ENCODE measurements around the gene DDX27. TPM values are rescaled to one million over a fixed set of nuclear protein-coding genes. Genes with fewer than 3 reads are reported as not detected.
A peak's percentile ranks its signal among the peaks of the same experiment; 100 is the strongest.

Gene DDX27
- total and polyA plus RNA-seq, 2 of the 13 experiments (the other 11 are each of a cell fraction or from before 2014, with no cell fraction given) = 42.6 to 72.8 TPM

DNA sequence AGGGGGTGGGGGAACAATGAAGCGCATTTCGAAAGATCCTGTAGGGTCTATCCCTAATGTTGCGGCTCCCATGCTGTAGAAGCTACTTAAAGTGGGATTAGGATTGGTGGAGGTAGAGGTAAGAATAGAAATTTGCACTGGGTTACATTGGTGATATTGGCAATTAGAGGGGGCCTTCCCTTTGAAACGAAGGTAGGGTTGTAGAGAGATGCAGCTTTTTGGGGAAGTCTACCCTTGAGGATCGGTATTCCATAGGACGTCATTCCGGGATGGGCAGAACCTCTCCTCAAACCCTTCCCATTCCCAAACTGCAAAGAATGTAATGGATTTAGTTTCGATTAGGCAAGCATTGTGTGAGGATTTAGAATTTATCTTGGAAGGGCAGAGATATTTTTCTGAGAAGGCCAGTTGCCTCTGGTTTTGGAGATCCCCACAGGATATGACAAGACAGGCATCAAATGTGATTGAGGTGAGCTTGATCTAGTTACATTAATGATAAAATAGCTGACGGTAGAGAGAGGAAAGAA is 64.0 kb downstream of the DDX27 start (continued):
- TF ChIP-seq ZNF121 (CRISPR knock-in tag; IDR thresholded peaks at IDR 0.05) (no peak), ZNF431 (CRISPR knock-in tag; IDR thresholded peaks at IDR 0.05; ENCODE audit: borderline replicate concordance, low read depth) (0 out of 2 replicates have a peak, but pooled peaks have one; percentile 21), RBM22 (optimal IDR thresholded peaks at IDR 0.05; ENCODE audit: low read length) (peak; percentile 96), POLR2A (IDR thresholded peaks at IDR 0.05; ENCODE audit: insufficient read depth in 1 of 2, low read depth in 2 of 2, low read length in 2 of 2) (peak in 1 of 2 experiments; percentile 74; a peak in 1 of 4 replicates), SYNCRIP (IDR thresholded peaks at IDR 0.05; ENCODE audit: insufficient read depth, low read depth, low read length) (no peak), ZNF501 (CRISPR knock-in tag; IDR thresholded peaks at IDR 0.05) (no peak), ZNF33B (CRISPR knock-in tag; IDR thresholded peaks at IDR 0.05) (no peak), PHF21A (CRISPR knock-in tag; IDR thresholded peaks at IDR 0.05) (peak; percentile 27; the same call in 1 of the 2 replicates), BHLHE40 (IDR thresholded peaks at IDR 0.05; ENCODE audit: low read length) (no peak), ZNF563 (CRISPR knock-in tag; IDR thresholded peaks at IDR 0.05) (no peak), PAF1 (CRISPR knock-in tag; IDR thresholded peaks at IDR 0.05) (peak; percentile 30; the same call in 1 of the 2 replicates), TAF1 (CRISPR knock-in tag; IDR thresholded peaks at IDR 0.05) (0 out of 2 replicates have a peak, but pooled peaks have one; percentile 7), ASH2L (IDR thresholded peaks at IDR 0.05; ENCODE audit: insufficient read length, low read depth, low read length) (no peak), NR2C2 (CRISPR knock-in tag; IDR thresholded peaks at IDR 0.05; ENCODE audit: borderline replicate concordance) (0 out of 2 replicates have a peak, but pooled peaks have one; percentile 26), RAD21 (CRISPR knock-in tag; IDR thresholded peaks at IDR 0.05) (peak; percentile 26; the same call in 1 of the 2 replicates), POLR2AphosphoS2 (IDR thresholded peaks at IDR 0.05; ENCODE audit: low read depth, low read length) (peak; percentile 84), CENPX (CRISPR knock-in tag; IDR thresholded peaks at IDR 0.05) (peak; percentile 48; the same call in 1 of the 2 replicates), HDAC6 (IDR thresholded peaks at IDR 0.05; ENCODE audit: low read depth, low read length) (0 out of 2 replicates have a peak, but pooled peaks have one; percentile 74), MBD4 (IDR thresholded peaks at IDR 0.05; ENCODE audit: borderline replicate concordance, low read length) (peak; percentile 76; the same call in 1 of the 2 replicates), ZFP82 (CRISPR knock-in tag; IDR thresholded peaks at IDR 0.05; ENCODE audit: borderline replicate concordance) (0 out of 2 replicates have a peak, but pooled peaks have one; percentile 54)
- TF ChIP-seq, protein P1, sequence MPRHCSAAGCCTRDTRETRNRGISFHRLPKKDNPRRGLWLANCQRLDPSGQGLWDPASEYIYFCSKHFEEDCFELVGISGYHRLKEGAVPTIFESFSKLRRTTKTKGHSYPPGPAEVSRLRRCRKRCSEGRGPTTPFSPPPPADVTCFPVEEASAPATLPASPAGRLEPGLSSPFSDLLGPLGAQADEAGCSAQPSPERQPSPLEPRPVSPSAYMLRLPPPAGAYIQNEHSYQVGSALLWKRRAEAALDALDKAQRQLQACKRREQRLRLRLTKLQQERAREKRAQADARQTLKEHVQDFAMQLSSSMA (CRISPR knock-in tag; IDR thresholded peaks at IDR 0.05) = peak; percentile 63; the same call in 1 of the 2 replicates
- TF ChIP-seq, protein P2, sequence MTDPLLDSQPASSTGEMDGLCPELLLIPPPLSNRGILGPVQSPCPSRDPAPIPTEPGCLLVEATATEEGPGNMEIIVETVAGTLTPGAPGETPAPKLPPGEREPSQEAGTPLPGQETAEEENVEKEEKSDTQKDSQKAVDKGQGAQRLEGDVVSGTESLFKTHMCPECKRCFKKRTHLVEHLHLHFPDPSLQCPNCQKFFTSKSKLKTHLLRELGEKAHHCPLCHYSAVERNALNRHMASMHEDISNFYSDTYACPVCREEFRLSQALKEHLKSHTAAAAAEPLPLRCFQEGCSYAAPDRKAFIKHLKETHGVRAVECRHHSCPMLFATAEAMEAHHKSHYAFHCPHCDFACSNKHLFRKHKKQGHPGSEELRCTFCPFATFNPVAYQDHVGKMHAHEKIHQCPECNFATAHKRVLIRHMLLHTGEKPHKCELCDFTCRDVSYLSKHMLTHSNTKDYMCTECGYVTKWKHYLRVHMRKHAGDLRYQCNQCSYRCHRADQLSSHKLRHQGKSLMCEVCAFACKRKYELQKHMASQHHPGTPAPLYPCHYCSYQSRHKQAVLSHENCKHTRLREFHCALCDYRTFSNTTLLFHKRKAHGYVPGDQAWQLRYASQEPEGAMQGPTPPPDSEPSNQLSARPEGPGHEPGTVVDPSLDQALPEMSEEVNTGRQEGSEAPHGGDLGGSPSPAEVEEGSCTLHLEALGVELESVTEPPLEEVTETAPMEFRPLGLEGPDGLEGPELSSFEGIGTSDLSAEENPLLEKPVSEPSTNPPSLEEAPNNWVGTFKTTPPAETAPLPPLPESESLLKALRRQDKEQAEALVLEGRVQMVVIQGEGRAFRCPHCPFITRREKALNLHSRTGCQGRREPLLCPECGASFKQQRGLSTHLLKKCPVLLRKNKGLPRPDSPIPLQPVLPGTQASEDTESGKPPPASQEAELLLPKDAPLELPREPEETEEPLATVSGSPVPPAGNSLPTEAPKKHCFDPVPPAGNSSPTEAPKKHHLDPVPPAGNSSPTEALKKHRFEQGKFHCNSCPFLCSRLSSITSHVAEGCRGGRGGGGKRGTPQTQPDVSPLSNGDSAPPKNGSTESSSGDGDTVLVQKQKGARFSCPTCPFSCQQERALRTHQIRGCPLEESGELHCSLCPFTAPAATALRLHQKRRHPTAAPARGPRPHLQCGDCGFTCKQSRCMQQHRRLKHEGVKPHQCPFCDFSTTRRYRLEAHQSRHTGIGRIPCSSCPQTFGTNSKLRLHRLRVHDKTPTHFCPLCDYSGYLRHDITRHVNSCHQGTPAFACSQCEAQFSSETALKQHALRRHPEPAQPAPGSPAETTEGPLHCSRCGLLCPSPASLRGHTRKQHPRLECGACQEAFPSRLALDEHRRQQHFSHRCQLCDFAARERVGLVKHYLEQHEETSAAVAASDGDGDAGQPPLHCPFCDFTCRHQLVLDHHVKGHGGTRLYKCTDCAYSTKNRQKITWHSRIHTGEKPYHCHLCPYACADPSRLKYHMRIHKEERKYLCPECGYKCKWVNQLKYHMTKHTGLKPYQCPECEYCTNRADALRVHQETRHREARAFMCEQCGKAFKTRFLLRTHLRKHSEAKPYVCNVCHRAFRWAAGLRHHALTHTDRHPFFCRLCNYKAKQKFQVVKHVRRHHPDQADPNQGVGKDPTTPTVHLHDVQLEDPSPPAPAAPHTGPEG (CRISPR knock-in tag; IDR thresholded peaks at IDR 0.05) = peak; percentile 41; the same call in 1 of the 2 replicates
- TF ChIP-seq, protein P3, sequence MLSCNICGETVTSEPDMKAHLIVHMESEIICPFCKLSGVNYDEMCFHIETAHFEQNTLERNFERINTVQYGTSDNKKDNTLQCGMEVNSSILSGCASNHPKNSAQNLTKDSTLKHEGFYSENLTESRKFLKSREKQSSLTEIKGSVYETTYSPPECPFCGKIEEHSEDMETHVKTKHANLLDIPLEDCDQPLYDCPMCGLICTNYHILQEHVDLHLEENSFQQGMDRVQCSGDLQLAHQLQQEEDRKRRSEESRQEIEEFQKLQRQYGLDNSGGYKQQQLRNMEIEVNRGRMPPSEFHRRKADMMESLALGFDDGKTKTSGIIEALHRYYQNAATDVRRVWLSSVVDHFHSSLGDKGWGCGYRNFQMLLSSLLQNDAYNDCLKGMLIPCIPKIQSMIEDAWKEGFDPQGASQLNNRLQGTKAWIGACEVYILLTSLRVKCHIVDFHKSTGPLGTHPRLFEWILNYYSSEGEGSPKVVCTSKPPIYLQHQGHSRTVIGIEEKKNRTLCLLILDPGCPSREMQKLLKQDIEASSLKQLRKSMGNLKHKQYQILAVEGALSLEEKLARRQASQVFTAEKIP (CRISPR knock-in tag; IDR thresholded peaks at IDR 0.05; ENCODE audit: borderline replicate concordance) = 0 out of 2 replicates have a peak, but pooled peaks have one; percentile 51
